Measurements from ENCODE around the gene TAOK3.

DNA sequence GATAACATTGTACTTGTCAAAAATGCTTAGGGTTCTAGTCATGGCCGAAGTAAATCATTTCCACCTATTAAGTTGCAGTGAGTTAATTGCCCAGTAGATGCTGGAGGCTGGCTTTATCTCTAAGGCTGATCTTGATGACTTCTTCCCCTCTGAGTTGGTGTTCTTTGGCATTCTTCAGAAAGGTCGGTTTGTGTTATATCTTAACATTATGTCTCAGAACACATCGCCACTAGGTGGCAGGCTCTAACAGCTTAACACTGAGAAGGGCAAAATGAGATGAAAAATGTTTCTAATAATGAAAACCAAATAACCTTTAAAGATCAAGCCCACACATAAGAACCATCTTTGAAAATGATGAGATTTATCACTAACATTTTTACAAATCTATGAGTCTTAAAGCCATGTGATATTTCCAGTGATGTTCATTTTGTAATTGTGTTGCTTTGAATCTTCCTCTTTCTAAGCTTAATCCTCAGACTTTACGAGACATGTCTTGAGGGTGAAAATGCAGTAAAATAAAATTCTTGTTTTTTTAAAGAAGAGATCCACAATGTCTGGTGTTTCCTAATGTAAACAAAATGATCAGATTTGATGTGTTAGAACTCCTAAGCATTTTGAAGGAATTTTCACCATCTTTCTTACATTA, 32.3 kb upstream of the TAOK3 start:
- TF ChIP-seq, protein P1, sequence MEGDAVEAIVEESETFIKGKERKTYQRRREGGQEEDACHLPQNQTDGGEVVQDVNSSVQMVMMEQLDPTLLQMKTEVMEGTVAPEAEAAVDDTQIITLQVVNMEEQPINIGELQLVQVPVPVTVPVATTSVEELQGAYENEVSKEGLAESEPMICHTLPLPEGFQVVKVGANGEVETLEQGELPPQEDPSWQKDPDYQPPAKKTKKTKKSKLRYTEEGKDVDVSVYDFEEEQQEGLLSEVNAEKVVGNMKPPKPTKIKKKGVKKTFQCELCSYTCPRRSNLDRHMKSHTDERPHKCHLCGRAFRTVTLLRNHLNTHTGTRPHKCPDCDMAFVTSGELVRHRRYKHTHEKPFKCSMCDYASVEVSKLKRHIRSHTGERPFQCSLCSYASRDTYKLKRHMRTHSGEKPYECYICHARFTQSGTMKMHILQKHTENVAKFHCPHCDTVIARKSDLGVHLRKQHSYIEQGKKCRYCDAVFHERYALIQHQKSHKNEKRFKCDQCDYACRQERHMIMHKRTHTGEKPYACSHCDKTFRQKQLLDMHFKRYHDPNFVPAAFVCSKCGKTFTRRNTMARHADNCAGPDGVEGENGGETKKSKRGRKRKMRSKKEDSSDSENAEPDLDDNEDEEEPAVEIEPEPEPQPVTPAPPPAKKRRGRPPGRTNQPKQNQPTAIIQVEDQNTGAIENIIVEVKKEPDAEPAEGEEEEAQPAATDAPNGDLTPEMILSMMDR (IDR thresholded peaks at IDR 0.05; ENCODE audit: extremely low read depth in 1 of 2, insufficient read depth in 1 of 2, low read depth in 1 of 2, low read length in 2 of 2): peak; percentile 55 to 69
- TF ChIP-seq POLR2AphosphoS5 (IDR thresholded peaks at IDR 0.05; ENCODE audit: insufficient read depth, low read depth, low read length): no peak

All from endothelial cell of umbilical vein (primary cell).